Measurements from ENCODE around the gene UGT1A7. TPM values are rescaled to one million over a fixed set of nuclear protein-coding genes. Genes with fewer than 3 reads are reported as not detected.

The UGT1A7 gene
- total and polyA plus RNA-seq, 9 of the 15 experiments (the other 6 are each of a cell fraction or from before 2014, with no cell fraction given) = not detected

DNA sequence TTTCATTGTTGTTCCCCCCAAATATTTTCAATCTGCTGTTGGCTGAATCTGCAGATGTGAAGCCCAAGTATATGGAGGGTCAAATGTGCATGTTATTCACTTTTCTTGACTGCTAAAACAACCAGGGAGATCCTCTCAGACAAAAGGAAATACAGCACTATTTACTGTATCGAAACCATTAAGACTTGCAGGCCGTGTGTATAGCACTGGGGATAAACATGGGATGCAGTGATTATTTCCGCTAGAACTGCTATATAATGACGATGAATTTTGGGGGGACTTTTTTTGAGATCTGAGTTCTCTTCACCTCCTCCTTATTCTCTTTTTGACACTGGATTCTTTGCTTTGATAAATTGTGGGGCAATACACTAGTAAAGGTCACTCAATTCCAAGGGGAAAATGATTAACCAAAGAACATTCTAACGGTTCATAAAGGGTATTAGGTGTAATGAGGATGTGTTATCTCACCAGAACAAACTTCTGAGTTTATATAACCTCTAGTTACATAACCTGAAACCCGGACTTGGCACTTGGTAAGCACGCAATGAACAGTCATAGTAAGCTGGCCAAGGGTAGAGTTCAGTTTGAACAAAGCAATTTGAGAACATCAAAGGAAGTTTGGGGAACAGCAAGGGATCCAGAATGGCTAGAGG lies 74.9 kb downstream of the UGT1A7 start:
- in situ Hi-C loops (cut with MboI) = no loop called here
- Histone ChIP-seq H3K36me3 (ENCODE audit: control insufficient read depth, insufficient read depth, low read length) (no peaks in the 10 kb centered on the region), H4K20me1 (replicated peaks; ENCODE audit: control insufficient read depth, insufficient read depth, low read length) (no peaks in the 10 kb centered on the region), H2AFZ (ENCODE audit: low read depth, low read length) (no peak overlapping the region), H3K4me1 (replicated peaks in 1 of 2; ENCODE audit: control insufficient read depth in 2 of 2, insufficient read depth in 2 of 2, low read length in 2 of 2) (peaks cover 0 to 5% of the 10 kb centered on the region in 2 experiments; a peak in 2 of 5 replicates), H3K27me3 (ENCODE audit: control insufficient read depth in 2 of 2, insufficient read depth in 2 of 2, low read length in 2 of 2) (peaks cover 0 to 17% of the 10 kb centered on the region in 2 experiments; a peak in 2 of 5 replicates), H3K9ac (ENCODE audit: insufficient read depth in 1 of 2, low read depth in 2 of 2, low read length in 2 of 2) (no peak overlapping the region), H3K4me3 (no peak overlapping the region), H3K9me1 (ENCODE audit: control insufficient read depth, insufficient read depth, low read length) (no peaks in the 10 kb centered on the region), H3K9me3 (replicated peaks; ENCODE audit: control insufficient read depth, insufficient read depth, low read depth, low read length) (no peaks in the 10 kb centered on the region), H3K4me2 (ENCODE audit: insufficient read depth, low read length) (no peak overlapping the region), H3K79me2 (ENCODE audit: control insufficient read depth, insufficient read depth, low read length) (no peaks in the 10 kb centered on the region), H3K27ac (ENCODE audit: extremely low read depth, low read depth, low read length) (no peak overlapping the region)
- ATAC-seq (no peak), FAIRE-seq (no peak), DNase-seq (ENCODE audit: extremely low read depth in 1 of 4, low spot score in 3 of 4) (no peak)
- BruUV-seq (replicated peaks) = no TSS peak
- ChIA-PET POLR2A (no interaction called here), CTCF (ENCODE audit: low intra/inter-chr PET ratio) (no interaction called here)
- intact Hi-C loops (cut with micrococcal nuclease) = no loop called here
- 1% methylated on average over 7 of the region's 7 CpGs for WGBS (ENCODE audit: insufficient coverage, low coverage, missing lambda C conversion rate)
- TF ChIP-seq NR1H2 (CRISPR knock-in tag; IDR thresholded peaks at IDR 0.05) (no peak), JUND (IDR thresholded peaks at IDR 0.05; ENCODE audit: borderline replicate concordance, low read depth, low read length) (no peak), JUND (tag; IDR thresholded peaks at IDR 0.05; ENCODE audit: borderline replicate concordance, low read depth, low read length) (no peak), FOXK1 (CRISPR knock-in tag; IDR thresholded peaks at IDR 0.05; ENCODE audit: borderline replicate concordance) (no peak), RFX1 (IDR thresholded peaks at IDR 0.05) (no peak), KDM4B (IDR thresholded peaks at IDR 0.05; ENCODE audit: borderline replicate concordance in 2 of 2, low read depth in 1 of 2) (no peak), GATA2 (CRISPR knock-in tag; IDR thresholded peaks at IDR 0.05) (no peak), ZNF124 (CRISPR knock-in tag; IDR thresholded peaks at IDR 0.05) (no peak), TGIF2 (CRISPR knock-in tag; IDR thresholded peaks at IDR 0.05) (no peak), MCM7 (IDR thresholded peaks at IDR 0.05) (no peak), ZNF140 (CRISPR knock-in tag; IDR thresholded peaks at IDR 0.05) (no peak), U2AF1 (optimal IDR thresholded peaks at IDR 0.05; ENCODE audit: low read depth, low read length) (no peak), U2AF2 (optimal IDR thresholded peaks at IDR 0.05; ENCODE audit: low read depth, low read length) (no peak), ERF (CRISPR knock-in tag; IDR thresholded peaks at IDR 0.05) (no peak), NFRKB (IDR thresholded peaks at IDR 0.05; ENCODE audit: low read depth) (no peak), BRF1 (IDR thresholded peaks at IDR 0.05; ENCODE audit: borderline replicate concordance, extremely low read depth, insufficient read length) (no peak)
- TF ChIP-seq, protein P1, sequence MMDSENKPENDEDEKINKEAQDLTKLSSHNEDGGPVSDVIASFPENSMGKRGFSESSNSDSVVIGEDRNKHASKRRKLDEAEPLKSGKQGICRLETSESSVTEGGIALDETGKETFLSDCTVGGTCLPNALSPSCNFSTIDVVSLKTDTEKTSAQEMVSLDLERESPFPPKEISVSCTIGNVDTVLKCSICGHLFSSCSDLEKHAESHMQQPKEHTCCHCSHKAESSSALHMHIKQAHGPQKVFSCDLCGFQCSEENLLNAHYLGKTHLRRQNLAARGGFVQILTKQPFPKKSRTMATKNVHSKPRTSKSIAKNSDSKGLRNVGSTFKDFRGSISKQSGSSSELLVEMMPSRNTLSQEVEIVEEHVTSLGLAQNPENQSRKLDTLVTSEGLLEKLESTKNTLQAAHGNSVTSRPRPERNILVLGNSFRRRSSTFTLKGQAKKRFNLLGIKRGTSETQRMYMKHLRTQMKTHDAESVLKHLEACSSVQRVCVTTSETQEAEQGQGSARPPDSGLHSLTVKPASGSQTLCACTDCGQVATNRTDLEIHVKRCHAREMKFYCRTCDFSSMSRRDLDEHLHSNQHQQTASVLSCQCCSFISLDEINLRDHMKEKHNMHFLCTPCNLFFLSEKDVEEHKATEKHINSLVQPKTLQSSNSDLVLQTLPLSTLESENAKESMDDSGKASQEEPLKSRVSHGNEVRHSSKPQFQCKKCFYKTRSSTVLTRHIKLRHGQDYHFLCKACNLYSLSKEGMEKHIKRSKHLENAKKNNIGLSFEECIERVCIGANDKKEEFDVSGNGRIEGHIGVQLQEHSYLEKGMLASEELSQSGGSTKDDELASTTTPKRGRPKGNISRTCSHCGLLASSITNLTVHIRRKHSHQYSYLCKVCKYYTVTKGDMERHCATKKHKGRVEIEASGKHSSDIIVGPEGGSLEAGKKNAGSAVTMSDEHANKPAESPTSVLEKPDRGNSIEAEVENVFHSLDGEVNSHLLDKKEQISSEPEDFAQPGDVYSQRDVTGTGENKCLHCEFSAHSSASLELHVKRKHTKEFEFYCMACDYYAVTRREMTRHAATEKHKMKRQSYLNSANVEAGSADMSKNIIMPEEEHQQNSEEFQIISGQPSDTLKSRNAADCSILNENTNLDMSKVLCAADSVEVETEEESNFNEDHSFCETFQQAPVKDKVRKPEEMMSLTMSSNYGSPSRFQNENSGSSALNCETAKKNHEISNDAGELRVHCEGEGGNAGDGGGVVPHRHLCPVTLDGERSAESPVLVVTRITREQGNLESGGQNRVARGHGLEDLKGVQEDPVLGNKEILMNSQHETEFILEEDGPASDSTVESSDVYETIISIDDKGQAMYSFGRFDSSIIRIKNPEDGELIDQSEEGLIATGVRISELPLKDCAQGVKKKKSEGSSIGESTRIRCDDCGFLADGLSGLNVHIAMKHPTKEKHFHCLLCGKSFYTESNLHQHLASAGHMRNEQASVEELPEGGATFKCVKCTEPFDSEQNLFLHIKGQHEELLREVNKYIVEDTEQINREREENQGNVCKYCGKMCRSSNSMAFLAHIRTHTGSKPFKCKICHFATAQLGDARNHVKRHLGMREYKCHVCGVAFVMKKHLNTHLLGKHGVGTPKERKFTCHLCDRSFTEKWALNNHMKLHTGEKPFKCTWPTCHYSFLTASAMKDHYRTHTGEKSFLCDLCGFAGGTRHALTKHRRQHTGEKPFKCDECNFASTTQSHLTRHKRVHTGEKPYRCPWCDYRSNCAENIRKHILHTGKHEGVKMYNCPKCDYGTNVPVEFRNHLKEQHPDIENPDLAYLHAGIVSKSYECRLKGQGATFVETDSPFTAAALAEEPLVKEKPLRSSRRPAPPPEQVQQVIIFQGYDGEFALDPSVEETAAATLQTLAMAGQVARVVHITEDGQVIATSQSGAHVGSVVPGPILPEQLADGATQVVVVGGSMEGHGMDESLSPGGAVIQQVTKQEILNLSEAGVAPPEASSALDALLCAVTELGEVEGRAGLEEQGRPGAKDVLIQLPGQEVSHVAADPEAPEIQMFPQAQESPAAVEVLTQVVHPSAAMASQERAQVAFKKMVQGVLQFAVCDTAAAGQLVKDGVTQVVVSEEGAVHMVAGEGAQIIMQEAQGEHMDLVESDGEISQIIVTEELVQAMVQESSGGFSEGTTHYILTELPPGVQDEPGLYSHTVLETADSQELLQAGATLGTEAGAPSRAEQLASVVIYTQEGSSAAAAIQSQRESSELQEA (IDR thresholded peaks at IDR 0.05; ENCODE audit: low read depth) = no peak
